HEK293 (cell line): Measurements from ENCODE around the gene TM2D1.

Source experiments
- BCL6B ChIP-seq: fragments of 450-650 bp; formaldehyde crosslinking; IDR thresholded peaks from 2 replicates; pipeline ENCODE4 v1.5.1; 2017; ENCODE audit warnings: missing biosample characterization, missing genetic modification characterization
- CTCF ChIP-seq: fragments of 450-650 bp; formaldehyde crosslinking; IDR thresholded peaks from 2 replicates; pipeline ENCODE4 v1.5.1; 2016; ENCODE audit warnings: missing biosample characterization, missing genetic modification characterization
- SP2 ChIP-seq: fragments of 450-650 bp; formaldehyde crosslinking; IDR thresholded peaks from 2 replicates; pipeline ENCODE4 v1.5.1; 2016; ENCODE audit warnings: missing biosample characterization, missing genetic modification characterization
- ZEB2 ChIP-seq: fragments of 450-650 bp; formaldehyde crosslinking; IDR thresholded peaks from 2 replicates; pipeline ENCODE4 v1.5.1; 2016; ENCODE audit warnings: missing biosample characterization, missing genetic modification characterization
- ZNF140 ChIP-seq: fragments of 450-650 bp; formaldehyde crosslinking; IDR thresholded peaks from 2 replicates; pipeline ENCODE4 v1.5.1; 2016; ENCODE audit warnings: missing biosample characterization, missing genetic modification characterization

GRCh38 chr1:61746813-61747212 is 21.9 kb upstream of the TM2D1 start:
- TF ChIP-seq ZEB2 (tag by site-specific recombination) = no peak
- no peak for TF ChIP-seq BCL6B
- no peak for TF ChIP-seq CTCF (tag by site-specific recombination)
- TF ChIP-seq ZNF140 = no peak
- no peak for TF ChIP-seq SP2 (tag by site-specific recombination)
